Heart left ventricle (tissue), 16 donors: ENCODE measurements around the gene PIP5K1C. TPM values are rescaled to one million over a fixed set of nuclear protein-coding genes. Genes with fewer than 3 reads are reported as not detected.

ENCODE experiments used
- ATAC-seq, 4 donors: fragments of 200-7000 bp; cut with Tn5 transposase; one replicate each; pipeline ENCODE4 v1.9.1; 2020 to 2022; ENCODE audit warnings: moderate library complexity in 4 of 4, mild to moderate bottlenecking in 3 of 4, moderate number of reproducible peaks in 1 of 4
- DNase-seq, 5 donors: peaks; one replicate each; pipeline ENCODE4 v3.0.0-alpha.2; 2020
- H3K27ac ChIP-seq, 12 donors: fragments of 200-600 bp; sonication (generic) in 4 of 12; one replicate each; pipeline versions ENCODE4 v1.5.0 to v1.8.0; 2016 to 2022; ENCODE audit warnings: mild to moderate bottlenecking in 2 of 12
- H3K27me3 ChIP-seq, 9 donors: fragments of 200-600 bp; sonication (generic) in 2 of 9; one replicate each; pipeline versions ENCODE4 v1.5.1 to v1.8.0; 2016 to 2022; ENCODE audit warnings: mild to moderate bottlenecking in 3 of 9
- H3K36me3 ChIP-seq, 9 donors: fragments of 200-600 bp; sonication (generic) in 2 of 9; one replicate each; pipeline versions ENCODE4 v1.5.0 to v1.8.0; 2018 to 2022; ENCODE audit warnings: mild to moderate bottlenecking in 2 of 9
- H3K4me1 ChIP-seq, 12 donors: fragments of 200-600 bp; sonication (generic) in 4 of 12; one replicate each; pipeline versions ENCODE4 v1.5.0 to v1.8.0; 2016 to 2022; ENCODE audit warnings: mild to moderate bottlenecking in 3 of 12
- H3K4me3 ChIP-seq, 12 donors: fragments of 200-600 bp; sonication (generic) in 4 of 12; one replicate each; pipeline versions ENCODE4 v1.5.0 to v1.8.0; 2017 to 2022; ENCODE audit warnings: mild to moderate bottlenecking in 9 of 12, moderate library complexity in 4 of 12
- H3K9me3 ChIP-seq, 12 donors: fragments of 200-600 bp; sonication (generic) in 4 of 12; one replicate each; pipeline versions ENCODE4 v1.5.0 to v1.8.0; 2016 to 2022; ENCODE audit warnings: mild to moderate bottlenecking in 1 of 12
- POLR2A ChIP-seq, 2 donors: fragments of 450-650 bp; IDR thresholded peaks; one replicate each; pipeline ENCODE4 v1.6.1; 2017; ENCODE audit warnings: antibody characterized with exemption in 2 of 2, mild to moderate bottlenecking in 2 of 2, moderate library complexity in 2 of 2
- WGBS, 4 donors: extraction: QIAGEN DNeasy Blood & Tissue Kit in 2 of 4; methylation state at CpG; one replicate each; pipeline versions ENCODE4 v1.1.5 to v1.1.7; 2013 to 2018; 5-methylcytosine and 5-hydroxymethylcytosine counted together
- intact Hi-C, 10 donors: fragments of 100-400 bp; cut with DNase I; formaldehyde crosslinking; loops; one replicate each; pipeline versions ENCODE4 v1.11.1 to v1.14.2; 2022
- polyA plus RNA-seq, 2 donors: library from polyadenylated mRNA; stranded (reverse); fragments of 200-250 nt; gene quantifications; one replicate each; pipeline ENCODE4 v1.2.3, GENCODE V29; 2013
- total RNA-seq, 9 donors: library from RNA; depleted of rRNA in 2 of 9; stranded (reverse); fragments of >200 nt in 2 of 9; fragmentation: NEBNext Ultra II Directional in 3 of 9; extraction: Animal tissue kit (Norgen Biotek cat#: 25700) in 3 of 9; gene quantifications; one replicate each; pipeline versions ENCODE4 v1.1.0 to v1.2.4, GENCODE V29; 2016 to 2023
- TF ChIP-seq, protein P1 (sequence below), 12 donors: fragments of 200-600 bp; sonication (generic) in 4 of 12; IDR thresholded peaks; one replicate each; pipeline versions ENCODE4 v1.5.0 to v1.8.0; 2018 to 2022; ENCODE audit warnings: antibody characterized with exemption in 12 of 12, mild to moderate bottlenecking in 5 of 12
- donor health status: ischemic (EF 13 %, LVEDD 7.1; RV severe dilation, severe dysfunction).
- donor health status: healthy with polysubstance abuse.
- donor health status: DM: no; HTN: yes; CAD: no.
- donor health status: DM: no; HTN: no; CAD: no.
- donor health status: ischemic (EF 25% LVEDD 6.9; RV normal size, moderate dysfunction).
- donor health status: ischemic (EF 25% LVEDD 5.7; RV mildly dilated, moderate dysfunction).
- donor health status: healthy.
- donor health status: DM: yes; HTN: yes; CAD: no.
- donor health status: ischemic (EF 35%, LVEDD 5.7; RV mildly dilated, moderate dysfunction).
- donor health status: nonischemic (EF 11% LVEDD 7.7; RV severe dilation, severe dysfunction).
- donor health status: DM: yes; HTN: yes; CAD: no.
- donor health status: PGD.
- donor health status: ischemic (EF 29% LVEDD 5.4; RV normal size, mild dysfunction).
- donor health status: nonischemic (EF 23%, LVEDD 6.1; RV moderate dilation, normal function).

The PIP5K1C gene
- total and polyA plus RNA-seq, 11 donors, result 23.9 to 56.6 (median 36.3) TPM

DNA sequence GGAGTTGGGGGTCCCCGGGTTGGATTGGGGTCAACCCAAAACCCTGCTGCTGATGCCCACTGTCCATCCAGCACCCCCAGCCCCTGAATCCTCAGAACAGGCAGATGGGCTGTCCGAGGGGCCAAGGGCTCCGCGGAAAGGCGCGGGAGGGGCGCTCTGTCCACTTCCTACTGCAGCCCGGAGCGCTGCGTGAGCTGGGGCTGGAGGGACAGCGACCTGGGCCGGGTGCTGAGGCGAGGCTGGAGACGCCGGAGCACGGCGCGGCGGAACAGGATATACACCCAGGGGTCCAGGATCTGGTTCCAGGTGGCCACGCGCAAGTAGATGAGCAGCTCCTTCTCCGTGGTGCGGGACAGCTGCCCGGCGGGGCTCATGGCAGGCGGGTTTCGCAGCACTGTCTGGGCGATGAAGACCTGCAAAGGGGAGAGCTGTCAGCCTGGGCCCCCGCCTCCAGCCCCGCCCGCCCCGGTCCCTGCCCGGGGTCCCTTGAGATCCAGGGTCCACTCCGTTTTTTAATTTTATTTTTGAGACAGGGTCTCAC, 104.7 kb downstream of the PIP5K1C start:
- DNase-seq (no peak), ATAC-seq (no peak)
- no peak overlapping the region for H3K4me3 ChIP-seq
- TF ChIP-seq POLR2A (IDR thresholded peaks at IDR 0.05), result no peak
- TF ChIP-seq, protein P1, sequence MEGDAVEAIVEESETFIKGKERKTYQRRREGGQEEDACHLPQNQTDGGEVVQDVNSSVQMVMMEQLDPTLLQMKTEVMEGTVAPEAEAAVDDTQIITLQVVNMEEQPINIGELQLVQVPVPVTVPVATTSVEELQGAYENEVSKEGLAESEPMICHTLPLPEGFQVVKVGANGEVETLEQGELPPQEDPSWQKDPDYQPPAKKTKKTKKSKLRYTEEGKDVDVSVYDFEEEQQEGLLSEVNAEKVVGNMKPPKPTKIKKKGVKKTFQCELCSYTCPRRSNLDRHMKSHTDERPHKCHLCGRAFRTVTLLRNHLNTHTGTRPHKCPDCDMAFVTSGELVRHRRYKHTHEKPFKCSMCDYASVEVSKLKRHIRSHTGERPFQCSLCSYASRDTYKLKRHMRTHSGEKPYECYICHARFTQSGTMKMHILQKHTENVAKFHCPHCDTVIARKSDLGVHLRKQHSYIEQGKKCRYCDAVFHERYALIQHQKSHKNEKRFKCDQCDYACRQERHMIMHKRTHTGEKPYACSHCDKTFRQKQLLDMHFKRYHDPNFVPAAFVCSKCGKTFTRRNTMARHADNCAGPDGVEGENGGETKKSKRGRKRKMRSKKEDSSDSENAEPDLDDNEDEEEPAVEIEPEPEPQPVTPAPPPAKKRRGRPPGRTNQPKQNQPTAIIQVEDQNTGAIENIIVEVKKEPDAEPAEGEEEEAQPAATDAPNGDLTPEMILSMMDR (IDR thresholded peaks at IDR 0.05), result no peak
- H3K4me1 ChIP-seq, result peaks cover 0 to 3% (median 0%) of the 10 kb centered on the region in 12 donors
- H3K27ac ChIP-seq, result no peak overlapping the region
- no peaks in the 10 kb centered on the region for H3K9me3 ChIP-seq
- WGBS, 4 donors, result 62 to 82% (median 79%) methylated on average over 6 to 34 of the region's 34 CpGs
- intact Hi-C loops, result no loop called here
- no peaks in the 10 kb centered on the region for H3K27me3 ChIP-seq
- H3K36me3 ChIP-seq, result peaks cover 0 to 2% (median 0%) of the 10 kb centered on the region in 9 donors

DNA sequence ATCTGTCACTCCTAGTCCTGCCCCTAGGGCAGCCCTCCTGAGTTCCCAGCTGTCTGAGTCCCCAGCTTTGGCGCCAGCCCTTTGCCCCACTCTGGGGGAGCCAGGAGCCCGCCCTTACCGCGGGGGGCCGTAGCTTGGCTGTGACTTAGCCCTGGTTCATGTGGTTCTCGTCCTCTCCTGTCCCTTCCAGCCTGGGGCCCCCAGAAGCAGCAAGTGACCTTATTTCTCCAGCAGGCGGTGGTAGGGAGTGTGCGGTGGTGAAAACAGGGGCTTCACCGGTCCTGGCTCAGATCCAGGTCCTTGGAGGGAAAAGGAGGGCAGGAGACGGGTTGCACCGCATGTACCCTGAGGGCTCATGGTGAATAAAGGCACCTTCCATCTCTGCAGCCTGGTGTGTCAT, 107.1 kb downstream of the PIP5K1C start:
- intact Hi-C loops, result no loop called here
- Histone ChIP-seq H3K4me3 (no peak overlapping the region), H3K9me3 (no peaks in the 10 kb centered on the region), H3K36me3 (no peaks in the 10 kb centered on the region), H3K27ac (no peak overlapping the region), H3K4me1 (peaks cover 0 to 3% (median 0%) of the 10 kb centered on the region in 12 donors), H3K27me3 (no peaks in the 10 kb centered on the region)
- ATAC-seq, result no peak
- DNase-seq, result no peak
- TF ChIP-seq POLR2A (IDR thresholded peaks at IDR 0.05), result no peak
- TF ChIP-seq, protein P1 (IDR thresholded peaks at IDR 0.05), result no peak
- 43 to 59% (median 45%) methylated on average over 11 of the region's 11 CpGs for WGBS, 4 donors

DNA sequence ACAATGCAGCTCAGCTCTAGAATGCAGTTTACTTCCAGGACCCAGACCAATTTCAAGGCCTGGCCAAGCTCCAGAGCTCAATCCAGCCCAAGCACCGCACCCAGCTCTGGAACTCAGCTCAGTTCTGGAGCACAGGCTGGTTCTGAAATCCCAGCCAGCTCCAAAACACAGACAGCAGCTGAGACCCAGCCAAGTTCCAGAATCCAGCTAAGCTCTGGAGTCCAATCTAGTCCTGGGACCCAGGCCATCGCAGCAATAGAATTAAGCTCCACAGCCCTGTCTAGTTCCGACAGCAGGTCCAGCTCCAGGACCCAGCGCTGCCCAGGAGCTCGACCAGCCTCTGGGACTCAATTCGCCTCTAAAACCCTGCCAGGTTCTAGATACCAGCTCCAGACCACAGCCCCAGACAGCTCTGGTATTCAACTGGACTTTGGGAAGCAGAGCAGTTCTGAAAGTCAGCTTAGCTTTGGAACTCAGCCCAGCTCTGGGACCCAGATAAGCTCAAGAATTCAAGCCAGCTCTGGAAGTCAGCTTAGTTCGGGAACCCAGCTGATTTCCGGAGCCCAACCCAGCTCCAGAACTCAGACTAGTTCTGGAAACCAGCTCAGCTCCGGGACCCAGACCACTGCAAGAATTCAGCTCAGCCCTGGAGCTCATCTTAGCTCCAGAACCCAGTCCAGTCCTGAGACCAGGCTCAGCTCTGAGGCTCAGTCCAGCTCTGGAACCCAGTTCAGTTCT, 108.2 kb downstream of the PIP5K1C start:
- H3K9me3 ChIP-seq, result no peaks in the 10 kb centered on the region
- H3K36me3 ChIP-seq, result no peaks in the 10 kb centered on the region
- ATAC-seq (peak; percentile 35 to 64 (median 44)), DNase-seq (peak in 1 of 5 donors; percentile 30)
- no peak for TF ChIP-seq POLR2A (IDR thresholded peaks at IDR 0.05)
- TF ChIP-seq, protein P1 (IDR thresholded peaks at IDR 0.05), result no peak
- H3K27ac ChIP-seq, result peak overlapping the region in 1 of 12 donors; percentile 2
- H3K4me1 ChIP-seq, result peaks cover 0 to 3% (median 0%) of the 10 kb centered on the region in 12 donors
- intact Hi-C loops, result no loop called here
- H3K27me3 ChIP-seq, result no peaks in the 10 kb centered on the region
- H3K4me3 ChIP-seq, result no peak overlapping the region
- 68 to 79% (median 79%) methylated on average over 9 of the region's 9 CpGs for WGBS, 4 donors

- ATAC-seq (no peak), DNase-seq (no peak)
- no peak overlapping the region for H3K27ac ChIP-seq
- H3K9me3 ChIP-seq, result no peaks in the 10 kb centered on the region
- H3K4me3 ChIP-seq, result no peak overlapping the region
- TF ChIP-seq, protein P1 (IDR thresholded peaks at IDR 0.05), result no peak
- TF ChIP-seq POLR2A (IDR thresholded peaks at IDR 0.05), result no peak
- H3K36me3 ChIP-seq, result no peaks in the 10 kb centered on the region
- intact Hi-C loops, result no loop called here
- H3K4me1 ChIP-seq, result peaks cover 0 to 10% (median 3%) of the 10 kb centered on the region in 12 donors
- WGBS, 4 donors, result 85 to 93% (median 92%) methylated on average over 4 to 8 of the region's 8 CpGs
- peaks cover 0 to 7% (median 3%) of the 10 kb centered on the region in 9 donors for H3K27me3 ChIP-seq
These were observed 109.1 kb downstream of the PIP5K1C start for GRCh38 chr19:3590991-3591659.
